ENCODE measurements around the gene SASH1.
A peak's percentile ranks its signal among the peaks of the same experiment; 100 is the strongest.
"Not testable (repeated sequence)": the region's sequence is repeated elsewhere in the genome, so short reads cannot be mapped to it uniquely, and the experiment has no call there.

The SASH1 gene

GRCh38 chr6:148367411-148368024, 24.9 kb downstream of the SASH1 start:
- peak; percentile 76 for DNase-seq (ENCODE audit: low read depth)

GRCh38 chr6:148370176-148370575, 27.5 kb downstream of the SASH1 start:
- no peak for DNase-seq (ENCODE audit: low read depth)

- peak; percentile 38 for DNase-seq (ENCODE audit: low read depth)
Observed at GRCh38 chr6:148374040-148374774, 31.6 kb downstream of the SASH1 start.

GRCh38 chr6:148375401-148375800, 32.8 kb downstream of the SASH1 start:
- no peak for DNase-seq (ENCODE audit: low read depth)

GRCh38 chr6:148379481-148379880, 36.8 kb downstream of the SASH1 start:
- no peak for DNase-seq (ENCODE audit: low read depth)

DNA sequence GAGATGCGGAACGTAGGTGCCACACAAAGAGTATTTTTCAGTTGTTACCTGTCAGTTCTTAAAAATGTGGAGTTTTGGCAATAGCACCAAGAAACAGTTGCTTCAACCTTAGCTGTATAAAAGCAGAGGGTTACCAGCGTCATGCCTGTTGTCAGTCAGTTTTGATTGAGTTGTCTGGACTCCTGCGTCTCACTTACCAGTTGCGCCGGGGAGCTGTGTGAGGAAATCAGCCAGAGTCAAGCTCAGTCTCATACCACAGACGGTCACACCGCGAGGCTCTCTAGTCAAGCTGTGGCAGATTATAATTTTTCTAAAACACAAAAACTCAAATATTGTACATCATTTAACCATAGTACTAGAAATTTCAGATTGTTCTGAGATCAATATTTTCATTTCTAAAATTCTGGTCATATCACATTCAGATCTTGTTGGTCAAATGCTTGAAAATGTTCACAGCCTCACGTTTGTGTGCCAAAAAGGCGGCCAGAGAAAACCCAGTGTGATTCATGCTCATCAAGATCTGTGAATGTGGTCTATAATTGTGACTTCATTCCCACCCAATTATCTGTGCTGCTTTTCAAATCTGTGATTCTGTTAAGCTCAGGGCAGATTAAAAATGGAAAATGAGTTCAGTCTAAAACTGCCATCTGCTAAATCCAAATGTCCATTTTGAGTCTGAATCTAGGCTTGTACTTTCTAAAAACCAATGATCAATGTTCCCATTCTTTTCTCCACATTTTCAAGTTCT, 37.5 kb downstream of the SASH1 start:
- no peak for DNase-seq (ENCODE audit: low read depth)

GRCh38 chr6:148382051-148382450, 39.4 kb downstream of the SASH1 start:
- DNase-seq (ENCODE audit: low read depth) = not testable (repeated sequence)

GRCh38 chr6:148382861-148383260, 40.2 kb downstream of the SASH1 start:
- no peak for DNase-seq (ENCODE audit: low read depth)

DNA sequence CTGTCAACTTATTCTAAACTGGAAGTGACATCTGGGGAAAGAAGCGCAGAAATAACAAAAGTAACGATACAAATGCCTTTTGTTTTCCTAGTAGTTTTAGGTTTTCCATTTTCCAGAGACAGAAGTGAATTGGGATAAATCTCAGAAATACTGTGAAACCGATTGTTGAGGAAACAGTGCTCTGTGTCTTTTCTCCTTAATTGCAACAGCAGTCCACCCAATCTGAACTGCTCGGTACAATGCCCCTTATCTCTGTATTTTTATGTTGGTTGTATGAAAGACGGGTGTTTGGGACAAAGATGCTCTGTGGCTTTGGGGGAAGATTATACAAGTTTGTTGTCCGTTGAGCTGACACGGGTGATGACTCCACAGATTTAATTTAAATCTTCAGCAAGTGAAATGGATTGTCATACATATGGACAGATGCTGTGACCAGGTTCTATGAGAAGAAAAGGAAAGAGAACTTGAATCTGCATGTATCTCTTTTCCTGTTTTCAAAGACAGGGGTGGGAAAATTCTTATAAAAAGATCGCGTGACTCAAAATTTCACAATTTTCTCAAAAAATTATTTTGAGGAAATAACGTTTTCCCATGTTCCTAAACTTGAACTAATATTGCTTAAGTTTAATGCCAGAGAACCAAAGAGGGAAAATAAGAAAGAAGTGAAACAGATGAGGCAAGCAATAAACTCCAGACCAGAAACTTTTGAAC, 41.2 kb downstream of the SASH1 start:
- DNase-seq (ENCODE audit: low read depth) = no peak

- DNase-seq (ENCODE audit: low read depth) = no peak
Observed at GRCh38 chr6:148385379-148385778, 42.7 kb downstream of the SASH1 start.

DNA sequence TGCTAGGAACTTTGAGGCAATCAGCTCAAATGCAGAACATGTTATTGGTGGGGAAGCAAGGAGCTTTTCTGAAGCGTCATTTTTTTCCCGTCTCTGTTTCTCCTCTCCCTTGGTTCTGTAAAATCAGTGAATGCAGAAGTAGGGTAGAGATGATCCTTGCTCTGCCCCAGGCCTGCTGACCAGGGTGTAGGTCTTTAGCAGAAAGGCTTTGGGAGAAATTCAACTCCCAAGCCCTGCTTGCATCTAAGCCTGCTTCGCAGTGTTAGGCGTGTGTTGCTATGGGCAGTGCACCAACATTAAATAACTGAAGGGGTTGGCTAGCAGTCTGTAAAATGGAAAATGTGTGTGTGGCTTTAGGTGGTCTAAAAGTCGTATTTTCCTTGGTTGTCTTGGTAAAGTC, 45.9 kb downstream of the SASH1 start:
- DNase-seq (ENCODE audit: low read depth) = no peak

DNA sequence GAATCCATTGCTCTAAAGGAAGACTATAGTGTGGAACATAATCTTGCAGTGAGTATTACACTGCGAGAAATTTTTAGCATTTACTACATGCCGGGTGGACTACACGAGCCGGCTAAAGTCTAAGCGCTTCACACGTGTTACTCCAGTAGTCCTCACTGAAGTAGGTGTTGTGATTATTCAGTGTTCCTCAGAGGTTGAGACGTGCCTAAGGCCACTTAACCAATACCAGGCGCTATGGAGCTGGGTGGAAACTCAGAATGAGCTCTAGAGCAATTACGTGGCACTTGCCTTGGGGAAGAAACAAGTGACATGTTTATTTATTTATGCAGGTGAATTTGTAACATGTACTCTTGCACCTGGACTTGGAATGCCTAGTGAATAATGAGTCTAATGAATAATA, 46.4 kb downstream of the SASH1 start:
- no peak for DNase-seq (ENCODE audit: low read depth)

DNA sequence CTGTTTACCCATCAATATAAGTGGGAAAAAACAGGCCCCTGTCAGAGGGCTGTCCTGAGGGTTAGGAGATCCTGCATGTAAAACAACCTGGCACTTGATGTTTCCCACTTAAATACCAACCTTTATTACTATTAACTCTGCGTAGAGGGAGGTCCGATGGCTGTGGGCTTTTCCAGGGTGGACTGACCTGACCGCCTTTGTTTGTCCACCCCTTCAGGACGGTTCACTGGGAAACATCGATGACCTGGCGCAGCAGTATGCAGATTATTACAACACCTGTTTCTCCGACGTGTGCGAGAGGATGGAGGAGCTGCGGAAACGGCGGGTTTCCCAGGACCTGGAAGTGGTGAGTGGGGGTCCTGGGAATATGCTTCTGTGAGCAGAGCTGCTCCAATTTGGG, 47.3 kb downstream of the SASH1 start:
- DNase-seq (ENCODE audit: low read depth) = no peak

DNA sequence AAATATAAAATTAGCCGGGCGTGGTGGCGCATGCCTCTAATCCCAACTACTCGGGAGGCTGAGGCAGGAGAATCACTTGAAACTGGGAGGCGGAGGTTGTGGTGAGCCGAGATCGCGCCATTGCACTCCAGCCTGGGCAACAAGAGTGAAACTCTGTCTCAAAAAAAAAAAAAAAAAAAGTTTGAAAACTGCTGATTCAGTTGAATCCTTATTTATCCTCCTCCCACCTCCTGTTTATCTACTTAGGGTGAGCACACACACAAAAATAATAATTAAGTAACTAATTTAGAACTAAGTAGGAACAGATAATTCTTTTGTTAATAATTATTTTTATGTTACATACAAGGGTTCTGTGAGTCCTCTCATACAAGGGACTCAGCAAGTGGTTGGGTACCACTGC, 49.5 kb downstream of the SASH1 start:
- not testable (repeated sequence) for DNase-seq (ENCODE audit: low read depth)

- peak; percentile 37 for DNase-seq (ENCODE audit: low read depth)
Observed at GRCh38 chr6:148392671-148393070, 50.0 kb downstream of the SASH1 start.

- peak; percentile 40 for DNase-seq (ENCODE audit: low read depth)
Observed at GRCh38 chr6:148395583-148396101, 53.0 kb downstream of the SASH1 start.

DNA sequence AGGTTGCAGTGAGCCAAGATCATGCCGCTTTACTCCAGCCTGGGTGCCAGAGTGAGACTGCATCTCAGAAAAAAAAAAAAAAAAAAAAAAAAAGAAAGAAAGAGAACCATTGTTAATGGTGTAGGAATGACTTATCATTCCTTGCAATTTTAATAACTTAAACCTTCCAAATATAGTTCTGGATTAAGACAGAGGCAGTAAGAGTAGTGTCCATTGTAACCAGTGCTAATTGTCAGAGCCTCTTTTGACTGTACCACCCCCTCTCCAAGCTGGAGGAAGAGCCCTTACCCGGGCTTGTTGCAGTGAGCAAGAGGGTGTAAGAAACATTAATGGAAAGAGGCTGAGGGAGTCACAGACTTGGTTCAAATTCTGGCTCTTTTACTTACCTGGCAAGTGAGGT, 53.8 kb downstream of the SASH1 start:
- no peak for DNase-seq (ENCODE audit: low read depth)

DNA sequence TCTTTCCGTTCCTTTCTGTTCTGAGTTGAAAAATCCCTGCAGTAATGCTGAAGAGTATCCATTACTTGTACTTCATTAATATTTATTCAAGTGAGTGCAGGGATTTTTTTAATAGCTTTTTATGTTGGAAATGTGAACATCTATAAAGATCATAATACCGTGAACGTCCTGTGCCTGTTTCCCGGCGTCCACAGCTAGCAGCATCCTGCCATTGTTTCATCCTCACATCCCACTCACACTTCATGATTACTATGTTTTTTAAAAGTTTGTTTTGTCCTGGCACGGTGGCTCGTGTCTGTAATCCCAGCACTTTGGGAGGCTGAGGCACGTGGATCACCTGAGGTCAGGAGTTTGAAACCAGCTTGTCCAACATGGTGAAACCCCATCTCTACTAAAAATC, 54.3 kb downstream of the SASH1 start:
- no peak for DNase-seq (ENCODE audit: low read depth)

DNA sequence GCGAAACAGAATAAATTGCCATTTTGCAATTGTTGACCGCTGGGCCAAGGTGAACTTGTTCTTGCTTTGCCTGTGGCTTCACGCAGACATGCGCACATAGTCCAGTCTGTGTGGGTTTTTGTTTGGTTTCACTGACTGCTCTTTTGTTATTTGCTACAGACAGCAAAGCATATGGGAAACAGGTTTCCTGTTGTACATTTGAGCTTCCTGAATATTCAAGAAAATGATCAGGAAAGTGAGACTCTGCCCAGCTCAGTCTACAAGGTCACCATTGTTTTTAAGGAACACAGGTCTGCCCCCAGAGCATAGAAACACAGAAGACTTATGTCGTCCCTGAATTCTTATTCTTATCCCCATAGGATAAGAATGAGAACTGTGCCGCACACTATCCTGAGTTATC, 55.6 kb downstream of the SASH1 start:
- DNase-seq (ENCODE audit: low read depth) = no peak

- no peak for DNase-seq (ENCODE audit: low read depth)
Observed at GRCh38 chr6:148398678-148399077, 56.0 kb downstream of the SASH1 start.

DNA sequence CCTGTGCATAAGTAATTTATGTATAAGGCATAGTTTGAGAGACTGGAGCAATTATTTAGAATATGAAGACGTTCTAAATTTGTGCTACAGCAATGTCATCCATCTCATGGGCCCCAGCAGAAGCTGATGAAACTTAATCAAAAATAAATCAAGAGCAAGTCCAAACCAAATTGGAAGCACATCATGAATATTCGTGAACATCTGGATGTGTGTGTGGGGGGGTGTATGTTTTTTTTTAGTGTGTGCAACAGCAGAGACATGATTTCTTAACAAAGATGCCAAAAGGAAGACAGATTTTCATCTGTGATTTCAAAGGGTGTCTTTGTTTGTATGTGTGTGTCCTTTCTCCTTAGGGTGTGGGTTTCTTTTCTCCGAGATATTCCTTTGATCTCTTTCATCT, 58.9 kb downstream of the SASH1 start:
- DNase-seq (ENCODE audit: low read depth) = no peak

DNA sequence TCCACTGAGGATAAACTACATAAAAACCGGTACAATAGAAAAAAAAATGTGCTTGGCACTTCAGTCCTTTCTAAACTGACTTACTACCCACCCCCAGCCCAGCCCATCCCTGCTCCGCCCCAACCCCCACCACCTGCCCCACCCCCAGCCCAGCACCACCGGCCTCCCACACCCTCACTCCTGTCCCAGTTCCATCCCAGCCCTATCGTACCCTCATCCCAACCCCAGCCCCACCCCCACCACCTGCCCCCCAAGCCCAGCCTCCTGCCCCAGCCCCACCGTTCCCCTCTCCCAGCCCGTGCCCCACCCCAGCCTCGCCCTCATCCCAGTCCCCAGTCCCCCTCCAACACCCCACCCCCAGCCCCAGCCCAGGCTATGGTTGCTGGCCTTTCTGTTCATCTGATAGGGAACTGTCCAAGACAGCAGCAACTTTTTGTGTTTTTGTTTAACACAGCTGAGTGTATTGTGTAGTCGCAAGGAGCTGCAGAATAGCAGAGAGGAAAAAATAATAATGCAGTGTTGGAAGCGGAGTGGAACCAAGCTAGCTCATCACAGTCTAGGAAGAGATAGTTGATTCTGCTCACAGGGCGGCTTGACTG, 61.9 kb downstream of the SASH1 start:
- no peak for DNase-seq (ENCODE audit: low read depth)
